Fibroblast of mammary gland (primary cell): Measurements from ENCODE around the gene TRAPPC2B.

ENCODE experiments used
- DNase-seq: peaks from one replicate; pipeline ENCODE4 v3.0.0-alpha.2; 2010; ENCODE audit warnings: low read depth
- H3K4me3 ChIP-seq: 2 replicates; pipeline ENCODE4 v1.5.1; 2011; ENCODE audit warnings: low read depth, mild to moderate bottlenecking, low read length, moderate library complexity; ENCODE audit not compliant: control insufficient read depth
- CTCF ChIP-seq: conservative IDR thresholded peaks from 2 replicates; pipeline ENCODE4 v1.5.1; 2011; ENCODE audit warnings: low read depth, low read length, inconsistent platforms; ENCODE audit not compliant: control insufficient read depth, insufficient read depth

TRAPPC2B gene

GRCh38 chr19:57382806-57383488 is 19.6 kb downstream of the TRAPPC2B start:
- no peak overlapping the region for H3K4me3 ChIP-seq
- no peak for TF ChIP-seq CTCF
- no peak for DNase-seq

- no peak for DNase-seq
- no peak for TF ChIP-seq CTCF
Measured at GRCh38 chr19:57389194-57389729, 25.9 kb downstream of the TRAPPC2B start.

GRCh38 chr19:57389730-57390598 is 26.6 kb downstream of the TRAPPC2B start, which contains the start of gene ZNF548:
Gene ZNF548 (plus strand): TSS chr19:57389854. CDS start chr19:57390100, 246 bp downstream.
- TF ChIP-seq CTCF, result peak; percentile 3

More at GRCh38 chr19:57389194-57389729, 25.9 kb downstream of the TRAPPC2B start:
- H3K4me3 ChIP-seq, result peak overlapping the region; percentile 92

GRCh38 chr19:57395710-57396109 is 32.4 kb downstream of the TRAPPC2B start:
- TF ChIP-seq CTCF, result no peak

More at GRCh38 chr19:57389730-57390598, 26.6 kb downstream of the TRAPPC2B start, which contains the start of gene ZNF548:
- DNase-seq, result peak; percentile 99
- peak within 1 kb of the TSS; percentile 92 for H3K4me3 ChIP-seq

GRCh38 chr19:57398868-57399267 is 35.5 kb downstream of the TRAPPC2B start:
- no peak for DNase-seq
- no peak for TF ChIP-seq CTCF
- no peak overlapping the region for H3K4me3 ChIP-seq

More at GRCh38 chr19:57395710-57396109, 32.4 kb downstream of the TRAPPC2B start:
- DNase-seq, result no peak
- H3K4me3 ChIP-seq, result no peak overlapping the region

- no peak overlapping the region for H3K4me3 ChIP-seq
- no peak for DNase-seq
- TF ChIP-seq CTCF, result no peak
Measured at GRCh38 chr19:57403737-57404563, 40.6 kb downstream of the TRAPPC2B start.
